ENCODE results near the gene EHHADH. TPM values are rescaled to one million over a fixed set of nuclear protein-coding genes. Genes with fewer than 3 reads are reported as not detected.
A peak's percentile ranks its signal among the peaks of the same experiment; 100 is the strongest.
"Not testable (repeated sequence)": the region's sequence is repeated elsewhere in the genome, so short reads cannot be mapped to it uniquely, and the experiment has no call there.

Gene EHHADH
- 9.3 and 15.6 TPM in 2 replicates for total RNA-seq (2014; rRNA removed; shearing (Covaris generic); ENCODE audit: low replicate concordance)

GRCh38 chr3:185253645-185254410, at the start of gene EHHADH:
Gene EHHADH, minus strand, starts transcription at chr3:185254049. Its CDS starts 27 bp downstream, at chr3:185254022.
- DNase-seq (ENCODE audit: low read depth), result peak; percentile 81

DNA sequence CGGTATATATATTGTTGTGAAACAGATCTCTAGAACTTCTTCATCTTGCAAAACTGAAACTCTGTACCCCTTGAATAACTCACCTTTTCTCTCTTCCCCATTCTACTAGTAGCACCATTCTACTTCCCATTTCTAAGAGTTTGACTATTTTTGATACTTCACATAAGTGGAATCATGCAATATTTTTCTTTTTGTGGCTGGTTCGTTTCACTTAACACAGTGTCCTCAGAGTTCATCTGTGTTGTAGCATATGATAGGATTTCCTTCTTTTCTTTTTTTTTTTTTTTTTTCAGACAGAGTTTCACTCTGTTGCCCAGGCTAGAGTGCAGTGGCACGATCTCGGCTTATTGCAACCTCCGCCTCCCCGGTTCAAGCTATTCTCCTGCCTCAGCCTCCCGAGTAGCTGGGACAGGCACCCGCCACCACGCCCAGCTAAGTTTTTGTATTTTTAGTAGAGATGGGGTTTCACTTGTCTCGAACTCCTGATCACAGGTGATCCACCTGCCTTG, 46.1 kb upstream of the EHHADH start:
- in situ Hi-C loops (cut with HindIII; ENCODE audit: low pct_unique_long_range_greater_than_20kb, low sequenced_read_pairs); DNase-seq (ENCODE audit: low read depth): not testable (repeated sequence)

More at GRCh38 chr3:185253645-185254410, at the start of gene EHHADH:
- in situ Hi-C loops (cut with HindIII; ENCODE audit: low pct_unique_long_range_greater_than_20kb, low sequenced_read_pairs), result no loop called here

GRCh38 chr3:185297867-185298266, 44.0 kb upstream of the EHHADH start:
- in situ Hi-C loops (cut with HindIII; ENCODE audit: low pct_unique_long_range_greater_than_20kb, low sequenced_read_pairs), result no loop called here
- no peak for DNase-seq (ENCODE audit: low read depth)

- no peak for DNase-seq (ENCODE audit: low read depth)
- in situ Hi-C loops (cut with HindIII; ENCODE audit: low pct_unique_long_range_greater_than_20kb, low sequenced_read_pairs), result no loop called here
Observed at GRCh38 chr3:185292238-185292637, 38.4 kb upstream of the EHHADH start.

DNA sequence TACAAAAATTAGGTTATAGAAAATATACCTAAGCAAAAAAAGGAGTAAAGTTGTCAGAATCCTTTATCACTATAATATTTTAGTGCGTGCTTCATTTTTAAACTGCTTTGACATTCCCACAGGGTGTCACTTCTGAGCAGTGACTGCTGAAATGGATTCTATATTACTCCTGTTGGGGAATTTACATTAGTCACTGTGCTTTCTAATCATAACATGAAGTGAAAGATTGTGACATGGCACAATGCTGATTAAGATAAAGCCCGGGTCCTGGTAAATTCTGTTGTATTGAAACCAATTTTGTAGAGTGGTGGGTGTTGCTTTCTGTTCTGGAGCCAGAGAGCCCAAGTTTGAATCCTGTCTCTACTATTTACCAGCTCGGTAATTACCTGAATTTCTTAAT, 36.4 kb upstream of the EHHADH start:
- in situ Hi-C loops (cut with HindIII; ENCODE audit: low pct_unique_long_range_greater_than_20kb, low sequenced_read_pairs), result no loop called here
- peak; percentile 18 for DNase-seq (ENCODE audit: low read depth)

GRCh38 chr3:185283374-185283935, 29.6 kb upstream of the EHHADH start:
- in situ Hi-C loops (cut with HindIII; ENCODE audit: low pct_unique_long_range_greater_than_20kb, low sequenced_read_pairs), result no loop called here
- DNase-seq (ENCODE audit: low read depth), result peak; percentile 48

- in situ Hi-C loops (cut with HindIII; ENCODE audit: low pct_unique_long_range_greater_than_20kb, low sequenced_read_pairs), result no loop called here
Observed at GRCh38 chr3:185282696-185283373, 29.0 kb upstream of the EHHADH start.

DNA sequence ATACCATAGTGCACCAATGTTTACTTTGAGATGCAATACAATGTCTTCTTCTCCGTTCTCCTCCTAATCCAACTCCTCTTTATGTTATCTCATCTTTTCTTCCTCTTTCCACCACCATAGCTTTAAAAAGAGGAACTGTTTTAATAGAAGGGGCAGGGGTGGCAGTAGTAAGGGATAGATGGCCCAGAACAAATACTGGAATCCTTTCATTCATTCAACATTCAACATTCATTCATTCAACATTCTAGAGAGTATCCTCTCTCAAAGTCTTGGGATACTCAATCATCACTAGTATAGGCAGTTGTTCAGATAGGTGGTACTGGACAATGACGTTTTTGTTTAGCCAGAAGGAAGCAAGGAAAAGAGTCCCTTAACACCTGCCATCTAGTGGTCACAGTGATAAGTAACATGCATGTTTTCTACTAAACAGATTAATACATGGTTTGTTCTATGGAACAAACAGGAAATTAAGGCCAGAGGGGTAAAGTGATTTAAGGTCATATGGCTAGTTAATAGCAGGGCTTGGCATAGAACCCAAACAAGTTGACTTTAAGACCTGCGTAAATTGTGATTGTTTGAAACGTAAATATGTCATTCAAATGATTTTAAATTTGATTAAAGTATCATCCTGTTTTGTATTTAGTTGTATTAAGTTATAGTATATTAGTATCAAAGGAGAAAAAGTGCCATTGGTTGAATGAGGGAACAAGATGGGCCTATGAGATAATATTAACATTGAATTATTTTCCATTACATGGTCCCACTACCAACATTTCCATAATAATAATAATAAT, 26.9 kb upstream of the EHHADH start:
- DNase-seq (ENCODE audit: low read depth), result peak; percentile 46
- in situ Hi-C loops (cut with HindIII; ENCODE audit: low pct_unique_long_range_greater_than_20kb, low sequenced_read_pairs), result no loop called here

More at GRCh38 chr3:185282696-185283373, 29.0 kb upstream of the EHHADH start:
- DNase-seq (ENCODE audit: low read depth), result peak; percentile 88

- DNase-seq (ENCODE audit: low read depth), result no peak
- in situ Hi-C loops (cut with HindIII; ENCODE audit: low pct_unique_long_range_greater_than_20kb, low sequenced_read_pairs), result no loop called here
Observed at GRCh38 chr3:185279587-185280138, 25.8 kb upstream of the EHHADH start.

GRCh38 chr3:185276415-185276814, 22.6 kb upstream of the EHHADH start:
- in situ Hi-C loops (cut with HindIII; ENCODE audit: low pct_unique_long_range_greater_than_20kb, low sequenced_read_pairs), result no loop called here
- no peak for DNase-seq (ENCODE audit: low read depth)

DNA sequence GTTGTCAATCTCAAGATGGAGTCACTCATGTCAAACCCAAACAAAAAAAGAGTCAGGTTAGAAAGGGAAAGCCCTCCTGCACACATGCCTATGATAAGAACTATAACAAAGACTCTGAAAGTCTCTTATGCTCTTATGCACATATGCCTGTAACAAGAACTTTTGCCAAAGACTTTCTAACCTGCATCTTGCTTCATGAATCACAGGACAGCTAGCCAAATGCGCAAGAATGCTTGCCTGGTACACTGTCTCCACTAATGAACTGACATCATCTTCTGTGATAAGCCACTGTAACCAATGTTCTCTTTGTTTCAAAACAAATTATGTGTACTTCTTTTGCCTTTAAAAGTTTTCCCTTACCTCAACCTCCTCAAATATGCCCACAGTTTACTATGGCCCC, 18.2 kb upstream of the EHHADH start:
- in situ Hi-C loops (cut with HindIII; ENCODE audit: low pct_unique_long_range_greater_than_20kb, low sequenced_read_pairs), result no loop called here
- DNase-seq (ENCODE audit: low read depth), result no peak

- in situ Hi-C loops (cut with HindIII; ENCODE audit: low pct_unique_long_range_greater_than_20kb, low sequenced_read_pairs), result no loop called here
Observed at GRCh38 chr3:185270956-185271332, 17.1 kb upstream of the EHHADH start.

GRCh38 chr3:185270262-185270955, 16.6 kb upstream of the EHHADH start:
- no peak for DNase-seq (ENCODE audit: low read depth)

More at GRCh38 chr3:185270956-185271332, 17.1 kb upstream of the EHHADH start:
- no peak for DNase-seq (ENCODE audit: low read depth)

DNA sequence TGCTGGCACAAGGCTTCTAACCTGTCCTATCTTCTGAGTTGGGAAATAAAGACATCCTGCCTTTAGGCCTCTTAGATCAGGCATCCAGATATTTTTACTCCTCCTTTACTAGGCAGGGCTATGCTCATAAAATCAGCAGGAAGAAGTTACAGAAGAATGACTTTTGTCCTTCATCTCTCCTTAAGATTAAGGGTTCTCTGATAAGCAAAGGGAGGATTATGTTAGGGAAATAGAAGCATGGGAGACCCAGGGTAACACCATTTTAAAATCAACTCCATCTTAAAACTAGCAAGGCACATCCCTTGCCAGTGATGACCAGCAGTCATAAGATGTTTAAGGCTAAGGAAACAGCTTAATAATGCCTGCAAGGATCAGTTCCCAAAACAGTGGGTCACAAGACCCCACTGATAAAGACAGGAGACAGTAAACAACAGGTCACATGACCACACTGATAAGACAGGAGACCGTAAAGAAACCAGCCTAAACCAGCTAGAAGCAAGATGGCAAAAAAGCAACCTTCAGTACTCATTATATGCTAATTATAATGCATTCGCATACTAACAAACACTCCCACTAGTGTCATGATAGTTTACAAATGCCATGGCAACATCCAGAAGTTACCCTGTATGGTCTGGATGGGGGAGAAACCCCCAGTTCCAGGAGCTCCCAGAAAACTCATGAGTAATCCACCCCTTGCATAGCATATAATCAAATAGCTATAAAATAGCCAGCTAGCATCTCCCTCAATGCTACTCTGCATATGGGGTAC, 14.5 kb upstream of the EHHADH start:
- in situ Hi-C loops (cut with HindIII; ENCODE audit: low pct_unique_long_range_greater_than_20kb, low sequenced_read_pairs), result no loop called here
- DNase-seq (ENCODE audit: low read depth), result no peak

More at GRCh38 chr3:185270262-185270955, 16.6 kb upstream of the EHHADH start:
- in situ Hi-C loops (cut with HindIII; ENCODE audit: low pct_unique_long_range_greater_than_20kb, low sequenced_read_pairs), result no loop called here

GRCh38 chr3:185267193-185267592, 13.3 kb upstream of the EHHADH start:
- no peak for DNase-seq (ENCODE audit: low read depth)
- in situ Hi-C loops (cut with HindIII; ENCODE audit: low pct_unique_long_range_greater_than_20kb, low sequenced_read_pairs), result no loop called here

DNA sequence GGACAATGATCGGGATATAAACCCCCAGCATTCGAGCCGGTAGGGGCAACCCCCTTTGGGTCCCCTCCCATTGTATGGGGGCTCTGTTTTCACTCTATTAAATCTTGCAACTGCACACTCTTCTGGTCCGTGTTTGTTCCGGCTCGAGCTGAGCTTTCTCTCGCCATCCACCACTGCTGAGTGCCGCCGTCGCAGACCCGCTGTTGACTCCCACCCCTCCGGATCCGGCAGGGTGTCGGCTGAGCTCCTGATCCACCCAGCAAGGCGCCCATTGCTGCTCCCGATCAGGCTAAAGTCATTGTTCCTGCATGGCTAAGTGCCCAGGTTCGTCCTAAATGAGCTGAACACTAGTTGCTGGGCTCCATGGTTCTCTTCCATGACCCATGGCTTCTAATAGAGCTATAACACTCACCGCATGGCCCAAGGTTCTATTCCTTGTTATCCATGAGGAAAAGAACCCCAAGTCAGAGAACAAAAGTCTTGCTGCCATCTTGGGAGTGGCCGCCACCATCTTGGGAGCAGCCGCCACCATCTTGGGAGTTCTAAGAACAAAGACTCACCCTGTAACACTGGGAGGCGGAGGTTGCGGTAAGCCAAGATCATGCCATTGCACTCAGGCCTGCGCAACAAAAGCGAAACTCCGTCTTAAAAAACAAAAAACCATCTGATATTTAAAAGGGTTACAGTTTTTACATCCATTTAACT, 11.2 kb upstream of the EHHADH start:
- no peak for DNase-seq (ENCODE audit: low read depth)
- in situ Hi-C loops (cut with HindIII; ENCODE audit: low pct_unique_long_range_greater_than_20kb, low sequenced_read_pairs), result no loop called here

Data from Caki2 (cell line).